GM21576 (cell line): ENCODE measurements around the gene ERMARD.

Experiments
- ATAC-seq: cut with Tn5 transposase; IDR thresholded peaks from one replicate; pipeline ENCODE4 v1.9.1; 2021; ENCODE audit warnings: mild to moderate bottlenecking, moderate library complexity; ENCODE audit not compliant: unreplicated experiment

The ERMARD gene

DNA sequence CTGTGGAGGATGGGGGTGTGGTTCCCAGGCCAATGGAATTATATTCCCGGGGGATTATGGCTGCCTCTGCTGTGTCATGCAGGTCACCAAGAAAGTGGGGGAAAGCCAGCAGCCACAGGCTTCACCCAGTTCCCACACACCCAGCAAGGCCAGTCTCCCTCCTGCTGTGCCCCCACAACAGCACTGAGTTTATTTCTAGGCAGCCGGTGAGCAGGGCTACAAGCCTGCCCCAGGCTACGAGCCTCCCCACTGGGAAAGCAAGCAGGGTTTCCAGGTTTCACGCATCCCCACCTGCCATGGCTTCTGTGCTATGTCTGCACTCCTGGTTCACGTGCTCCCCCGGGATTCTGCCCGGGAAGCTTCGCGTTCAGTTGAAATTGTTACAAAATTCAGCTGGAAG is 72.6 kb downstream of the ERMARD start:
- no peak for ATAC-seq

- no peak for ATAC-seq
Measured at GRCh38 chr6:169824848-169825557, 73.6 kb downstream of the ERMARD start.

DNA sequence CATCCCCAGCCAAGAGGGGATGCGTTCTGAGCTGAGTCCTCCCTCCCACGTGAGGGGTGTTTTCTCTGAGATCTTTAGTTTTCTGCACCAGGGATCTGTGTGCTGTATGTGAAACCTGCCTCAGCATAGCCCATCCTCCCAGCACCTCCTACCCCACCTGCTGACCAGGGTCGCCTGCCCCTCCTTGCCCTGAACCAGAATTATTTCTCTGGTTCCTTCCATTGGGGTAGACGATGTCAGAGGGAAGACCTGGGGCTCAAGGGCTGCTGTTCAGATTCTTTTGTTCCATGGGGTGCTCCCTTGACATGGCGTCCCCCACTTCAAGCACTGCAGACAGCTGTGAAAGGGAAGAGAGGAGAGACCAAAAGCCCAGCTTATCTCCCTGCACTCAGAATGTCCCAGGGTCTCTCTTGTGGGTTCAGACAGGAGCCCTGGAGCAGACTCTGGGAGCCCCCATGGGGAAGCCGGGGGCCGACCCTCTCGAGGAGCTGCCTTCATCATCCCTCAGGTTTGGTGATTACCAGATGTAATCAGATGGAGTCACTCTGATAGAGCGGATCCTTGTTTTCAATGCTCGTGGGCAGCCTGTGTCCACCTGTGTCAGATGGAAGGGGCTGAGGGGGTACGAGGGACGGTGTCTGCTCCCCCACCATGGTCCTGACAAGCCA is 74.3 kb downstream of the ERMARD start:
- ATAC-seq, result no peak

DNA sequence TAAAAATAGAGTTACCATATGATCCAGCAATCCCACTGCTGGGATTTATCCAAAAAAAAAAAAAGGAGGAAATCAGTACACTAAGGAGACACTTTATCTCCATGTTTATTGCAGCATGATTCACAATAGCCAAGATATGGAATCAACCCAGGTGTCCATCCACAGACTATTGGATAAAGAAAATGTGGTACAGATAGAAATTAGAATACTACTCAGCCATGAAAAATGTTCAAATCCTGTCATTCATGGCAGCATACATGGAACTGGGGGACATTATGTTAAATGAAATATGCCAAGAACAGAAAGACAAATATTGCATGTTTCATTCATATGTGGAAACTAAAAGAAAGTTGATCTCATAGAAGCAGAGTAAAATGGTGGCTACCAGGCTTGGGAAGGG is 75.3 kb downstream of the ERMARD start:
- no peak for ATAC-seq

DNA sequence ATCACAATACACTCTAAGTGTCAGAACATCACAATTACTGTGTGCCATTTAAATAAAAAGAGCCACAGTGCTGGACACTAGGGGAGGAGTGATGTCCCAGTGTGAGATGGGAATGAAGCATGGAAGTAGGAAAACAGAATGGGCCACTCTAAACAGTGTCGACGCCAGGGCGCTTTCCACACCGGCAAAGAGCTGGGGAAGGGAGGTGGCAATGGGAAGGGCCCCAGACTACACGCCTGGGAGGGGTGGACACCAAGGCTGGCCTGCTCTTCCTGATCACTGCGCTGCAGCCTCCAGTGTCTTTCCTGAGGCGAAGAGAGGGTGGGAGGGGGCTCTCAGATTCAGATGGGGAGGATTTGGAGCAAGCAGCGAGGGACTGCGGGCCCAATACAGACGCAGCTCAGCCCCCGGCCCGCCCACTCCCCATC is 75.9 kb downstream of the ERMARD start:
- no peak for ATAC-seq

GRCh38 chr6:169828176-169828575 is 76.8 kb downstream of the ERMARD start:
- no peak for ATAC-seq

DNA sequence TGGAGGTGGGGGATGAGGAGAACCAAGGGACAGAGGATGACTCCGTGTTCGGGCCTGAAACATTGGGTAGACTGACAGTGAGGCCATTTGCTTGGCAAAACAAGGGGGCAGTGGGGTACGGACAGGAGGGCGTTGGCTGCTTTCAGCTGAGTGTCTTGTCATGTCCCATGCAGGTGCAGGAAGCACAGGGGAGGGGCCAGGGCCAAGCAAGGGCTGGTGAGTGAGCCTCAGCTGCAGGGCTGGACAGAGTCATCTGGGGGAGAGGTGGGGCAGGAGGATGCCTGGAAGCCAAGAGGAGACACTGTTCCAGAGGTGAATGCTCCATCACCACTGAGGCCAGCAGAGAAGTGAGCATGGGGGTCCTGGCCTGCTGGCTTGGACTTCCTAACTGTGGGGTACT is 78.4 kb downstream of the ERMARD start:
- ATAC-seq, result no peak

DNA sequence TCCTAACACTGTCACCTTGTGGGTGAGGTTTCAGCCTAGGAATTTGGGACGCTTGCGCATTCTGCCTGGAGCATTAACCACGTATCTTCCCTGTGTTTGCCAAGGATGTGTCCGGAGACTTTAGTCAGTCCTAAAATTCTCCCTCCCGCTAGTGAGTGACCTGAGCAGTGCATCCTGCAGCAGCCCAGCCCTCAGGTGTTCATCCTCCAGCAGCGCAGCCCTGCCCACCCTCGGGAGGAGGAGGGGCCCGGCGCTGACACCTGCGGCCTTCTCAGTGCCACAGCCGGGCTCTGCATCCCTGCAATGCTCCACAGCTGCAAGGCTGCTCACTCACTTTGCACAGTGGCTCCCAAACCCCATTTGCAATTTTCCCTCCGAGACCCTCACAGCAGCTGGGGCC is 79.5 kb downstream of the ERMARD start:
- ATAC-seq, result no peak
